C4-2B (cell line): Measurements from ENCODE around the gene PLD2.
"Not testable (repeated sequence)": the region's sequence is repeated elsewhere in the genome, so short reads cannot be mapped to it uniquely, and the experiment has no call there.

ENCODE experiments used
- H3K27ac ChIP-seq: fragments of 450-650 bp; 2 replicates; pipeline ENCODE4 v1.5.1; 2017
- ZFX ChIP-seq: fragments of 450-650 bp; IDR thresholded peaks from 2 replicates; pipeline ENCODE4 v1.6.1; 2017
- TF ChIP-seq, protein P1 (sequence below): fragments of 450-650 bp; conservative IDR thresholded peaks from 2 replicates; pipeline ENCODE4 v1.5.1; 2017; ENCODE audit warnings: mild to moderate bottlenecking

Gene PLD2

DNA sequence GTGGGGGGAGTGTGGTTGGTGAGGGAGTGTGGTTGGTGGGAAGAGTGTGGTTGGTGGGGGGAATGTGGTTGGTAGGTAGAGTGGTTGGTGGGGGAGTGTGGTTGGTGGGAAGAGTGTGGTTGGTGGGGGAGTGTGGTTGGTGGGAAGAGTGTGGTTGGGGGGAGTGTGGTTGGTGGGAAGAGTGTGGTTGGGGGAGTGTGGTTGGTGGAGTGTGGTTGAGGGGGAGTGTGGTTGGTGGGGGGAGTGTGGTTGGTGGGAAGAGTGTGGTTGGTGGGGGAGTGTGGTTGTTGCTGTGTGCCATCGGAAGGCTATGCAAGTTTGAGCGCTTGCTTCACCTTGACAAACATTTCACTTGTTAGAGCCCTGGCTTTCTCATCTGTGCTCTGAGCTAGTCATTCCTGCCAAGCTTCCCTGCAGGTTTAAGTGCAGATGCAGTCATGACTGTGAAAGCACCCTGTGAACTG lies 46.3 kb downstream of the PLD2 start:
- TF ChIP-seq ZFX, result no peak
- TF ChIP-seq, protein P1, sequence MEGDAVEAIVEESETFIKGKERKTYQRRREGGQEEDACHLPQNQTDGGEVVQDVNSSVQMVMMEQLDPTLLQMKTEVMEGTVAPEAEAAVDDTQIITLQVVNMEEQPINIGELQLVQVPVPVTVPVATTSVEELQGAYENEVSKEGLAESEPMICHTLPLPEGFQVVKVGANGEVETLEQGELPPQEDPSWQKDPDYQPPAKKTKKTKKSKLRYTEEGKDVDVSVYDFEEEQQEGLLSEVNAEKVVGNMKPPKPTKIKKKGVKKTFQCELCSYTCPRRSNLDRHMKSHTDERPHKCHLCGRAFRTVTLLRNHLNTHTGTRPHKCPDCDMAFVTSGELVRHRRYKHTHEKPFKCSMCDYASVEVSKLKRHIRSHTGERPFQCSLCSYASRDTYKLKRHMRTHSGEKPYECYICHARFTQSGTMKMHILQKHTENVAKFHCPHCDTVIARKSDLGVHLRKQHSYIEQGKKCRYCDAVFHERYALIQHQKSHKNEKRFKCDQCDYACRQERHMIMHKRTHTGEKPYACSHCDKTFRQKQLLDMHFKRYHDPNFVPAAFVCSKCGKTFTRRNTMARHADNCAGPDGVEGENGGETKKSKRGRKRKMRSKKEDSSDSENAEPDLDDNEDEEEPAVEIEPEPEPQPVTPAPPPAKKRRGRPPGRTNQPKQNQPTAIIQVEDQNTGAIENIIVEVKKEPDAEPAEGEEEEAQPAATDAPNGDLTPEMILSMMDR, result no peak
- H3K27ac ChIP-seq, result no peak overlapping the region

DNA sequence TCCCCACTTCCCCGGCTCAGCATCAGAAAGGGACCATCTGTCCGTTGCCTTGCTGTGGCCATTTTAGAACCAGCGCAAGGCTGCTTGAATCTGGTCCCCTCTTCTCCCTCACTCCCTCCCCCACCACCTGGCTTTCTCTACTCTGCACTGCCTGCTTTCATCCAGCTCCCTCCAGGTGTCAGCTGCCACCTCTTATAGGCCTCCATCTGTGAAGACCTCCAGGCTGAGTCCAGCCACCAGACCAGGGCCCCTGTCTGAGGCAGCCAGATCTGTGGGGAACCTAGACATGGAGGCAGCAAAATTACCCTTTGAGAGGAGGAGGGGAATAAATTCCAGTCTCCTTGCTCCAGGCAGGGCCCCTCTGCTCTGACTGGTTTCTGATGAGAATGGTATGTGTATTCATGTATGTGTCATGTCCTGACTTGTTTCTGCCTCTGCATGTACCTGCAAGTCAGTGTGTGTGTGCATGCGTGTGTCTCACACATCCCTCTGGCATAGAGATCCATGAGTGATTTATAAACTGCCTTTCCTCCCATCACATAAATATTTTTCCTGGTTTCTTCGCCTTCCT lies 47.2 kb downstream of the PLD2 start:
- no peak overlapping the region for H3K27ac ChIP-seq
- no peak for TF ChIP-seq ZFX
- TF ChIP-seq, protein P1, result no peak

DNA sequence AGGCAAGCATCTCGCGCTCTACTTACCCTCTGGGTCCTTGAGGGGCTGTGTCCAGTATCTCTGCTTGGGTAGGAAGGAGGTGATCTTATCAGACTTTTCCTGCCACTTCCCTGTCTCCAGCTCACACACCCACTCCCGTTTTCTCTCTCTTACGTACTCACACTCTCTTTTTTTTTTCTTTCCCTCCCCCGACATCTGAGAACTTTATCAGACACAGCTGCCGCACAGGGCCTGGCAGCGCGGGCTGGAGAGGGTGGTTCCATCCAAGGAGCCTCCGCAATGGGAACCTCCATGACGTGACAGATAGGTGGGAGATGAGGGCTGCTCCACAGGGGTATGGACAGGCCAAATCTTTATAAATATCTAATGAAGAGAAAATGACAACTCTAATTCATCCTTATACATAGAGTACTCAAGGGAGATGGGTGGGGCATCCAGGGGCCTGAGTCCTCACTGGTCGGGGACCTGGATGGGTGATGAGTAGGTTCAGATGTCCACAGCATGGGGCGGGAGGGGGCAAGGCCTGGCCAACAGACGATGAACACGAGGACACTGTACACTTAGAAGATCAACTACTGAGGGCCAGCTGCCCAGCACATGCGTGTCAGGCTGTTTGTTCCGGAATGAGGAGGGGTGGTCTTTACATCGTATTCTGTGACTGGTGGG lies 49.5 kb downstream of the PLD2 start:
- H3K27ac ChIP-seq, result no peak overlapping the region
- TF ChIP-seq ZFX, result no peak
- TF ChIP-seq, protein P1, result no peak

DNA sequence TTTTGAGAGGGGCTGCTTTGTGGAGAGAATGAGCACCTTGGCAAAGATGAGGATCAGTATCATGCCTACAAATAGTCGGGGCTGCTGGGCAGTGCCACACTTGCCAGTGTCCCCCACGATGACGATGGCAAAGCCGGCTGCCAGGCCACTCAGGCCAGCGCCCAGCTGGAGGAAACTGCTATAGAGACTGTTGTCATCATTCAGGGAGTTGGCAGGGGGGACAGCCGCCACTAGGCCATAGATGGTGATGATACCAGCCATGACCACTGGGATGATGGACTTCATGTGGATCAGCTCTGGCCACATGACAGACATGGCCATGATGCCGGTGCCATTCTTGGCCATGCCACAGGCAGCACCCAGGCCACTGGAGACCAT lies 50.0 kb downstream of the PLD2 start:
- TF ChIP-seq, protein P1, result no peak
- TF ChIP-seq ZFX, result no peak
- H3K27ac ChIP-seq, result no peak overlapping the region

DNA sequence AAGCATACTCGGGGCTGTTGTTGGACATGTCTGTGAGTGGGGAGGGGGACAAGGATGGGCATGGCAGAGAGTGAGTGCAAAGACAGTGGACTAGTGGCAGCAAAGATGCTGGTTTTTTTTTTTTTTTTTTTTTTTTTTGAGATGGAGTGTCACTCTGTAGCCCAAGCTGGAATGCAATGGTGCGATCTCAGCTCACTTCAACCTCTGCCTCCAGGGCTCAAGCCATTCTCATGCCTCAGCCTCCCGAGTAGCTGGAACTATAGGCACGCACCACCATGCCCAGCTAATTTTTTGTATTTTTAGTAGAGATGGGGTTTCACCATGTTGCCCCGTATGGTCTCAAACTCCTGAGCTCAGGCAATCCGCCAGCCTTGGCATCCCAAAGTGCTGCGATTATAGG lies 50.4 kb downstream of the PLD2 start:
- H3K27ac ChIP-seq, result not testable (repeated sequence)

DNA sequence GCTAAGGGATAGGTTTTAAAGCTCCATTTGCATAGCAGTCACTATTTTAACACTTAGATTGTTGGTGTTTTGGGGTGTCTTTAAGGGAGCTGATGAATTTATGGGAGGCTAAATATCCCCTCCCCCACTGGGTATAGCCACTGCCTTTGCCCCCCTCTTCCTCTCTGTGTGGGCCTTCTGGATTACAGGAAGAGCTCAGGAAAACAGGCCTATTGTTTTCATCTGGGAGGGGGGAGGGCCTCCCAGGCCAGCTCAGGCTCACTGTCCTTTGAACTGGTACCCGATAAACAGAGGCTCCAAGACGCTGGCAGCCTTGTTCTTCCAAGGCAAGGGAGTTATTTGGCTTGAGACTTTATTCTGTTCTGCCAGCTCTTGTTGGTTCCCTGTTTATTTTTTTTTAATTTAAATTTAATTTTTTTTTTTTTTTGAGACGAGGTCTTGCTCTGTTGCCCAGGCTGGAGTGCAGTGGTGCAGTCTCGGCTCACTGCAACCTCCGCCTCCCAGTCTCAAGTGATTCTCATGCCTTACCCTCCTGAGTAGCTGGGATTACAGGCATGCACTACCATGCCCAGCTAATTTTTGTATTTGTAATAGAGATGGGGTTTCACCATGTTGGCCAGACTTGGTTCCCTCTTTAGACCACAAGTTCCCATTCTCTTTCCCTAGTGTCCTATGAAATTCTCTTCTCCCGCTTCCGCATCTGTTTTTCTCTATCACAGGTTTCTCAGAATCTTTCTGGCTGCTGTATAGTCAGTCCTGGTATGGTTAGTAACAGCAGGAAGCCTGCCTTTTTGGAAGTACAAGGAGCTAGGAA lies 51.3 kb downstream of the PLD2 start:
- H3K27ac ChIP-seq, result no peak overlapping the region; the same call in 1 of the 2 replicates
- TF ChIP-seq, protein P1, result no peak
- no peak for TF ChIP-seq ZFX

DNA sequence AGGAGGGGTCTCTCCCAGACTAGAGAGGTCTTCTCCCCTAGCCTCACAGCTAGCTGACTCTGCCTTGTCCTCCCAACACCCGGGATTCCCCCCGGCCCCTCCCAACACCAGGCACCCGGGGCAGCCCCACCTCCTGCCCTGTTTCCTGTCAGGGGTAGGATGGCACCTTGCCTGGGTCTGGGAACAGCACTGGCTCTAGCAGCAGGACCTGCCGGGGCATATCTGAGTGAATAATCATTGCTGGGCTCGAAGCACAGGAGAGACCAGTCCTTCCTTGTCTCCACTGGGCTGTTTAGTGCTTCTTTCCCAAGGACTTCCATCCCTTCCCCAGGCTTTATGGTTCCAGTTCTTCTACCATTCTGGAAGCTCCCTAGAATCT lies 51.9 kb downstream of the PLD2 start:
- H3K27ac ChIP-seq, result no peak overlapping the region; the same call in 1 of the 2 replicates
- TF ChIP-seq, protein P1, result no peak
- TF ChIP-seq ZFX, result no peak
